IMR-90 (cell line): ENCODE data around the gene THOP1. TPM values are rescaled to one million over a fixed set of nuclear protein-coding genes. Genes with fewer than 3 reads are reported as not detected.

Experiments
- ATAC-seq: fragments of 200-7000 bp; cut with Tn5 transposase; 2 replicates; pipeline ENCODE4 v1.9.1; 2020; ENCODE audit warnings: low read depth, mild to moderate bottlenecking, moderate library complexity
- BruUV-seq: library from RNA; stranded (reverse); fragments of 400-500 nt; replicated peaks from 2 replicates; lab custom pipeline; 2021; lab: Mats Ljungman, UMichigan
- CTCF ChIA-PET: fragments of 300-600 bp; formaldehyde crosslinking; extraction: SDS; loops from one replicate; lab custom pipeline; 2021; ENCODE audit warnings: antibody characterized with exemption; lab: Yijun Ruan, JAX
- POLR2A ChIA-PET: fragments of 300-600 bp; sonication (Branson Sonifier 250); formaldehyde crosslinking; loops from one replicate; lab custom pipeline; 2022; ENCODE audit warnings: antibody characterized with exemption; ENCODE audit not compliant: unreplicated experiment; lab: Charles Lee
- DNase-seq: peaks from one replicate; pipeline ENCODE4 v3.0.0; 2013
- H2AFZ ChIP-seq: replicated peaks from 2 replicates; pipeline ENCODE3; 2013; ENCODE audit warnings: low read length, mild to moderate bottlenecking; ENCODE audit not compliant: poor library complexity
- H2AK5ac ChIP-seq: 2 replicates; pipeline ENCODE4 v1.6.1; 2013; ENCODE audit warnings: low read depth, low read length, inconsistent platforms
- H2AK9ac ChIP-seq: replicated peaks from 2 replicates; pipeline ENCODE3; 2013; ENCODE audit warnings: mild to moderate bottlenecking, low read depth, low read length, moderate library complexity; ENCODE audit not compliant: poor library complexity
- H2BK120ac ChIP-seq: 2 replicates; pipeline ENCODE4 v1.6.1; 2013; ENCODE audit warnings: low read depth, low read length, inconsistent platforms
- H2BK15ac ChIP-seq: 3 replicates; pipeline ENCODE4 v1.6.1; 2013; ENCODE audit warnings: low read depth, low read length, inconsistent platforms
- H2BK20ac ChIP-seq: 2 replicates; pipeline ENCODE4 v1.6.1; 2013; ENCODE audit warnings: low read depth, mild to moderate bottlenecking, inconsistent platforms, low read length, moderate library complexity
- H2BK5ac ChIP-seq: 2 replicates; pipeline ENCODE4 v1.6.1; 2013; ENCODE audit warnings: mild to moderate bottlenecking, low read depth, low read length, inconsistent platforms; ENCODE audit not compliant: poor library complexity, severe bottlenecking
- H3K14ac ChIP-seq: replicated peaks from 2 replicates; pipeline ENCODE4 v1.6.1; 2013; ENCODE audit warnings: low read depth, low read length, inconsistent platforms
- H3K18ac ChIP-seq: 2 replicates; pipeline ENCODE4 v1.6.1; 2013; ENCODE audit warnings: low read depth, low read length, control low read depth
- H3K23ac ChIP-seq: 2 replicates; pipeline ENCODE4 v1.6.1; 2013; ENCODE audit warnings: low read depth, low read length, inconsistent platforms
- H3K27ac ChIP-seq: 2 replicates; pipeline ENCODE4 v1.5.1; 2013; ENCODE audit warnings: mild to moderate bottlenecking, control low read depth, low read length; ENCODE audit not compliant: insufficient read depth
- H3K27me3 ChIP-seq: 2 replicates; pipeline ENCODE4 v1.6.1; 2013; ENCODE audit warnings: low read length; ENCODE audit not compliant: control insufficient read depth, insufficient read depth
- H3K36me3 ChIP-seq: 2 replicates; pipeline ENCODE4 v1.6.1; 2013; ENCODE audit warnings: low read length, mixed read lengths; ENCODE audit not compliant: control insufficient read depth, insufficient read depth
- H3K4ac ChIP-seq: 2 replicates; pipeline ENCODE4 v1.6.1; 2013; ENCODE audit warnings: low read depth, low read length, inconsistent platforms
- H3K4me1 ChIP-seq: 2 replicates; pipeline ENCODE4 v1.6.1; 2013; ENCODE audit warnings: low read length, mixed read lengths; ENCODE audit not compliant: control insufficient read depth, insufficient read depth
- H3K4me2 ChIP-seq: 2 replicates; pipeline ENCODE4 v1.6.1; 2013; ENCODE audit warnings: low read depth, mild to moderate bottlenecking, control low read depth, low read length, moderate library complexity
- H3K4me3 ChIP-seq: 2 replicates; pipeline ENCODE4 v1.5.1; 2013; ENCODE audit warnings: low read depth, mild to moderate bottlenecking, control low read depth, low read length, moderate library complexity; ENCODE audit not compliant: insufficient read depth
- H3K56ac ChIP-seq: 2 replicates; pipeline ENCODE4 v1.6.1; 2013; ENCODE audit warnings: low read length, inconsistent platforms; ENCODE audit not compliant: insufficient read depth; ENCODE audit errors: extremely low read depth
- H3K79me1 ChIP-seq, 2 experiments: 2 replicates each; pipeline ENCODE4 v1.6.1; 2013; ENCODE audit warnings: low read length in 2 of 2, inconsistent platforms in 1 of 2, low read depth in 1 of 2
- H3K9ac ChIP-seq: 2 replicates; pipeline ENCODE4 v1.6.1; 2013; ENCODE audit warnings: low read depth, low read length, control low read depth
- H3K9me1 ChIP-seq: 2 replicates; pipeline ENCODE4 v1.6.1; 2013; ENCODE audit warnings: low read length, inconsistent platforms; ENCODE audit not compliant: insufficient read depth
- H3K9me3 ChIP-seq: 2 replicates; pipeline ENCODE4 v1.6.1; 2013; ENCODE audit warnings: low read length; ENCODE audit not compliant: control insufficient read depth, insufficient read depth
- H4K20me1 ChIP-seq: 2 replicates; pipeline ENCODE4 v1.6.1; 2013; ENCODE audit warnings: low read length, inconsistent platforms; ENCODE audit not compliant: insufficient read depth
- H4K5ac ChIP-seq: 2 replicates; pipeline ENCODE4 v1.6.1; 2013; ENCODE audit warnings: mild to moderate bottlenecking, low read depth, low read length, control low read depth
- H4K8ac ChIP-seq, 2 experiments: 2 replicates each; pipeline ENCODE4 v1.6.1; 2013; ENCODE audit warnings: low read depth in 2 of 2, low read length in 2 of 2, control low read depth in 1 of 2, inconsistent platforms in 1 of 2
- H4K91ac ChIP-seq: 2 replicates; pipeline ENCODE4 v1.6.1; 2013; ENCODE audit warnings: low read depth, low read length, inconsistent platforms; ENCODE audit not compliant: insufficient read depth
- BHLHE40 ChIP-seq: fragments of 150-350 bp; IDR thresholded peaks from 2 replicates; pipeline ENCODE4 v1.6.1; 2016; ENCODE audit warnings: mild to moderate bottlenecking, low read depth, low read length
- CEBPB ChIP-seq: IDR thresholded peaks from 2 replicates; pipeline ENCODE4 v1.6.1; 2012; ENCODE audit warnings: low read depth, low read length, improper control_type of control experiment
- CHD1 ChIP-seq: IDR thresholded peaks from 2 replicates; pipeline ENCODE4 v1.6.1; 2012; ENCODE audit warnings: low read depth, low read length, improper control_type of control experiment
- ELK1 ChIP-seq: fragments of 150-350 bp; IDR thresholded peaks from 2 replicates; pipeline ENCODE4 v1.6.1; 2016; ENCODE audit warnings: low read depth, mild to moderate bottlenecking, low read length, moderate library complexity, borderline replicate concordance
- FOS ChIP-seq: fragments of 150-350 bp; IDR thresholded peaks from 2 replicates; pipeline ENCODE4 v1.6.1; 2016; ENCODE audit warnings: low read depth, low read length
- MAZ ChIP-seq: IDR thresholded peaks from 2 replicates; pipeline ENCODE4 v1.6.1; 2012; ENCODE audit warnings: low read depth, mild to moderate bottlenecking, low read length, improper control_type of control experiment, moderate library complexity, borderline replicate concordance
- MXI1 ChIP-seq: IDR thresholded peaks from 2 replicates; pipeline ENCODE4 v1.6.1; 2012; ENCODE audit warnings: low read depth, mild to moderate bottlenecking, low read length, moderate library complexity, borderline replicate concordance
- NFE2L2 ChIP-seq: fragments of 150-350 bp; IDR thresholded peaks from 2 replicates; pipeline ENCODE4 v1.6.1; 2016; ENCODE audit warnings: low read depth, mild to moderate bottlenecking, low read length
- POLR2A ChIP-seq: IDR thresholded peaks from 2 replicates; pipeline ENCODE4 v1.6.1; 2012; ENCODE audit warnings: mild to moderate bottlenecking, low read depth, low read length
- RAD21 ChIP-seq: IDR thresholded peaks from 2 replicates; pipeline ENCODE4 v1.6.1; 2012; ENCODE audit warnings: low read length, improper control_type of control experiment
- RCOR1 ChIP-seq: IDR thresholded peaks from 2 replicates; pipeline ENCODE4 v1.6.1; 2012; ENCODE audit warnings: mild to moderate bottlenecking, low read length, improper control_type of control experiment; ENCODE audit not compliant: insufficient replicate concordance
- RFX5 ChIP-seq: IDR thresholded peaks from 2 replicates; pipeline ENCODE4 v1.8.0; 2012; ENCODE audit warnings: low read depth, mild to moderate bottlenecking, low read length, moderate library complexity
- SMC3 ChIP-seq: fragments of 150-350 bp; IDR thresholded peaks from 2 replicates; pipeline ENCODE4 v1.6.1; 2016; ENCODE audit warnings: low read depth, mild to moderate bottlenecking, antibody characterized with exemption, low read length, moderate library complexity
- USF2 ChIP-seq: fragments of 150-350 bp; IDR thresholded peaks from 2 replicates; pipeline ENCODE4 v1.6.1; 2017; ENCODE audit warnings: mild to moderate bottlenecking, antibody characterized with exemption, low read length, low read depth
- WGBS, 2 experiments: methylation state at CpG; one replicate each; pipeline versions ENCODE4 v1.1.5 to v1.1.7; 2013; ENCODE audit warnings: missing lambda C conversion rate in 2 of 2; ENCODE audit not compliant: insufficient read length in 1 of 2; ENCODE audit errors: extremely low coverage in 2 of 2; 5-methylcytosine and 5-hydroxymethylcytosine counted together
- dilution Hi-C: fragments of 300-500 bp; cut with HindIII; formaldehyde crosslinking; loops from one replicate; pipeline ENCODE4 v1.14.3; 2018; ENCODE audit warnings: low sequenced_read_pairs; ENCODE audit not compliant: unreplicated experiment
- in situ Hi-C: fragments of 300-500 bp; cut with MboI; formaldehyde crosslinking; loops from 3 replicates; pipeline ENCODE4 v1.14.3; 2019; ENCODE audit warnings: low sequenced_read_pairs, inconsistent platforms, mixed read lengths
- intact Hi-C: fragments of 100-400 bp; cut with micrococcal nuclease; formaldehyde crosslinking; loops from 2 replicates; pipeline ENCODE4 v1.10.0; 2022
- polyA plus RNA-seq, 3 experiments: library from polyadenylated mRNA; depleted of rRNA; stranded (reverse); fragments of >200 nt; gene quantifications; 2 replicates each; pipeline ENCODE4 v1.2.3, GENCODE V29; 2012; ENCODE audit warnings: low replicate concordance in 1 of 3
- total RNA-seq: library from RNA; depleted of rRNA; stranded (reverse); fragments of >200 nt; gene quantifications from 2 replicates; pipeline ENCODE4 v1.2.3, GENCODE V29; 2012

Gene THOP1
- total and polyA plus RNA-seq, 2 of the 4 experiments (the other 2 are of a cell fraction) = 57.5 to 91.9 TPM

DNA sequence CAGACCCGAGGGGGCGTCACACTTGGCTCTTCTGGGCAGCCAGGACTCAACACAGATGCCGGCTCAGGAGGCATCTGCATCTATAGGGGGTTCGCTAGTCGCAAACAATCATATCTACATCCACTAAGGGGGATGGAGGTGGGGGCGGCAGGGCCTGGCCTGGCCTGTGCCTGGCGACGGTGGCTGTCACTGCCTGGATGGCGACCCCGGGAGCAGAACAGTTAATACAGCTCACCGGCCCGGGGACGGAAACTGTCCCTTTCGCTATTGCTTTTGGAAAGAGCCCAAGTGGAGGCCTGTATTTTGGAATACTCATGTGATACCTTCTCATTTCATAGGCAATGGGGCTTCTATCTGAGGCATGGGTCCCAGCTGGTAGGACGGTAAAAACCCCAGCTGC, 19.9 kb upstream of the THOP1 start:
- H3K9ac ChIP-seq = no peak overlapping the region
- ChIA-PET POLR2A (no interaction called here), CTCF (no interaction called here)
- peaks cover 2% of the 10 kb centered on the region; the same call in 1 of the 2 replicates for H3K4me1 ChIP-seq
- BruUV-seq = no TSS peak
- in situ Hi-C loops = no loop called here
- intact Hi-C loops = no loop called here
- no peak for ATAC-seq
- H3K27ac ChIP-seq = no peak overlapping the region
- H4K91ac ChIP-seq = no peak overlapping the region
- no peaks in the 10 kb centered on the region for H3K9me1 ChIP-seq
- no peaks in the 10 kb centered on the region for H3K9me3 ChIP-seq
- 92% methylated on average over 4 of the region's 15 CpGs; no CpG with 5 or more reads in 1 of the 2 experiments for WGBS, 2 experiments
- H3K4me3 ChIP-seq = no peak overlapping the region
- no peak overlapping the region for H2AFZ ChIP-seq
- H3K56ac ChIP-seq = no peak overlapping the region
- no peak overlapping the region for H2AK5ac ChIP-seq
- H4K20me1 ChIP-seq = peaks cover 29% of the 10 kb centered on the region
- no peak overlapping the region for H4K5ac ChIP-seq
- H2BK15ac ChIP-seq = no peak overlapping the region
- H3K79me1 ChIP-seq = peaks cover 0 to 29% of the 10 kb centered on the region in 2 experiments; a peak in 1 of 4 replicates
- H3K23ac ChIP-seq = no peak overlapping the region
- H3K4ac ChIP-seq = no peak overlapping the region
- peaks cover 64% of the 10 kb centered on the region for H3K36me3 ChIP-seq
- no peak overlapping the region for H3K18ac ChIP-seq
- H3K4me2 ChIP-seq = no peak overlapping the region
- no peak overlapping the region for H4K8ac ChIP-seq
- no peak overlapping the region for H2BK20ac ChIP-seq
- TF ChIP-seq NFE2L2 (no peak), SMC3 (no peak), BHLHE40 (no peak), CHD1 (no peak), RAD21 (no peak), FOS (no peak), CEBPB (no peak), RFX5 (no peak), RCOR1 (no peak), MAZ (no peak), MXI1 (no peak), USF2 (no peak), POLR2A (no peak), ELK1 (no peak)
- H3K14ac ChIP-seq = no peak overlapping the region
- no peak overlapping the region for H2BK120ac ChIP-seq
- dilution Hi-C loops = no loop called here
- no peak overlapping the region for H2BK5ac ChIP-seq
- H3K27me3 ChIP-seq = no peaks in the 10 kb centered on the region
- no peak for DNase-seq
- H2AK9ac ChIP-seq = no peak overlapping the region
